Measurements from ENCODE around the gene LRP4. TPM values are rescaled to one million over a fixed set of nuclear protein-coding genes. Genes with fewer than 3 reads are reported as not detected.

The LRP4 gene
- total RNA-seq, 1 donor, result not detected

DNA sequence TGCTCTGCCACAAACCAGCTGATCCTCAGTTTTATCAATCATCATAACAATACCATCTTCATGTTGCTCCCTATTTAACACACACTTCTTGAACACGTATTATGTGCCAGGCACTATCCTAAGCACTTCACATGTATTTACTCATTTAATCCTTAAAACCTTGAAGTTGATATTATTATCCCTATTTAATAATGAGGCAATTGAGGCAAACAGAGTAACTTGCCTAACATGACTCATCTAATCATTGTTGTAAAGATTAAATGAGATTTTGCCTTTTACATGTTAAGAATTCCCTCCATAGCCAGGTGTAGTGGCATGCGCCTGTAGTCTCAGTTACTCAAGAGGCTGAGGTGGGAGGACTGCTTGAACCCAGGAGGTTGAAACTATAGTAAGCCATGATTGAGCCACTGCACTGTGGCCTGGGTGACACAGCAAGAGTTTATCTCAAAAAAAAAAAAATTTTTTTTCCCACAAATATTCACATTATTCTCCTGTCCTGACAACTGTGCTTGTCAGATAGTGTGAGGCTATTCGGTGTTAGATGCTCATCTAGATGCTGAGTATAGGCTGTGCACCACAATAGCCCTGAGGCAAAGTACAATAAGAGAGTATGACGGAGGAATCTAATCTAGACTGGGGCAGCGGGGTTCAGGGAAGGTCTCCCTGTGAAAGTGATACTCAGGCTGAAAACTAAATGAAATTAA lies 85.7 kb downstream of the LRP4 start:
- Histone ChIP-seq H3K27me3 (ENCODE audit: insufficient read depth, low read length) (no peaks in the 10 kb centered on the region), H3K4me3 (ENCODE audit: low read length) (no peak overlapping the region), H3K4me1 (ENCODE audit: insufficient read depth, low read length) (no peaks in the 10 kb centered on the region), H3K9me3 (ENCODE audit: low read depth, low read length) (no peaks in the 10 kb centered on the region)

DNA sequence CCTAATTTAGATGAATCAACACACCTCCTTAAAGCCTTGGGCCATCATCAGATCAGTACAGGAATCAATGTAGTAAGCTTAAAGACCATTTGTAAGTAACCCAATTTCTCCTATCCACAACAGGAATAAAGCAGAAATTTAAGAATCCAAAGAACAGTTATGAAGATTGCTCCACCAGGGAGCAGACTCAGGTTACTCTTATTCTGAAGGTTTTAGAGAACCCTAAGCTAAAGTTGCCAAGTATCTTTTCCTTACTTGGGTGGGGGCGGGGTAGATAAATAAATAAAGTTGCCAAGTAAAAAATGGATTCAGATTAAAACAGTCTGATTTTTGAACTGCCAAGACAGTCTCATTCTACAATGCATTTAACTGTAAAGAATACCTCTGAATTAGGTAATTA lies 90.4 kb downstream of the LRP4 start:
- H3K9me3 ChIP-seq (ENCODE audit: low read depth, low read length), result no peaks in the 10 kb centered on the region
- H3K4me1 ChIP-seq (ENCODE audit: insufficient read depth, low read length), result peaks cover 14% of the 10 kb centered on the region
- no peak overlapping the region for H3K4me3 ChIP-seq (ENCODE audit: low read length)
- H3K27me3 ChIP-seq (ENCODE audit: insufficient read depth, low read length), result no peaks in the 10 kb centered on the region

DNA sequence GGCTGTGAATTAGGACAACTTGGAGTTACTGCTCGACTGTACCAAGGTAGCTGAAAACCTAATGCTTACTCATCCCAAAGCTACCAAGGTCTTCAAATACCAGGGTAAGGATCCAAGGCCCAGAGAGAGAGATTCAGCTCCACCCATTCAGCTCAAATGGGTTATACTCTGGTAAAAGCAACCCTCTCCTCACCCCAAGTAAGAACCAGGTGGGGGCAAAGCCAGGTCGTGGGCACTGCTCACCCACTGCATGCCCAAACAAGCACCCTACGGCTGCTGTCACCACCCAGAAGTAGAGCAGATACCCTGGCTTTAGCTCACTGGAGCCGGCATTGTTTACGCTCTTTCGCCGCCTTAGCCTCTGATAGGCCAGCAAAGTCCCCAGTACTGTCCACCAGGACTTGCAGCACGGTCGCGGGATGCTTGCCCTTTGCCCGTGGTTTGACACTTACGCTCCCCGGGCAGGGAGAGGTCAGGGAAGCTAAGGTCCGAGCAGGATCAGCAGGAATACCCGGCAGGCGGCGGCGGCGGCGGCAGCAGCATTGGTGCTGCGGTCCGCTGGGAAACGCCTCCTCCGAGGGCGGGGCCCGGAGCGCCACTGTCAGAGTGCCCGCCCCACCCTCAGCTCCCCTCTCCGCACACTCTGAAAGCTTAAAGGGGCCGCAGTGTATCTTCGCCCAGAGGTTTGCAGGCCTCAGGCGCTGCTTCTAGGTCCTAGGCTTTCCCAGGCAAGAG lies 91.9 kb downstream of the LRP4 start:
- Histone ChIP-seq H3K27me3 (ENCODE audit: insufficient read depth, low read length) (no peaks in the 10 kb centered on the region), H3K4me3 (ENCODE audit: low read length) (peak overlapping the region; percentile 50), H3K9me3 (ENCODE audit: low read depth, low read length) (no peaks in the 10 kb centered on the region), H3K4me1 (ENCODE audit: insufficient read depth, low read length) (peaks cover 14% of the 10 kb centered on the region)

DNA sequence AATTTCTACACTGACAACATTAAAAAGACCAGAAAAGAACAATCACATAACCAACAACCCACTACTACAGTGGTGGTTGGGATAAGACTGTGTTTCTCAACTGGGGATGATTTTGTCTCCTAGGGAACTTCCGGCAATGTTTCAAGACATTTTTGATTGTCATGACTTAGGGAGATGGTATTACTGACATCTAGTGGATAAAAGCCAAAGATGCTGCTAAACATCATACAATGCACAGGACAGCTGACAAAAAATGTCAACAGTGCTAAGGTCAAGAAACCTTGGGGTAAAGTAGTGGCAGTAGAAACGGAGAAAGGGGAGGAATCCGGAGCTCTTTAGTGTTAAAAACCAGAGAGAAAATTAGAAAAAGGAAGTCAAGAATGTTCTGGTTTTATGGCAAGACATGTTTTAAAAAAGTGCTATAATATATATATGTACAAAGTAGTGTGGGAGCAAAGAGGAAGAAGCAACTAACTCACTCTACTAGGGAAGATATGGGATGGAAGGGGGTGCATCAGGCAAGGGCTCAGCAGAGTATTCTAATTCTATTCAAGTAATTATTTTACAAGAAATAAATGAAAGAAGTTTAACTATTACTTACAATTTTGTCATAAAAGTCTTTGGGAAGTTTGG lies 109.4 kb downstream of the LRP4 start:
- no peaks in the 10 kb centered on the region for H3K9me3 ChIP-seq (ENCODE audit: low read depth, low read length)
- H3K4me3 ChIP-seq (ENCODE audit: low read length), result no peak overlapping the region
- H3K27me3 ChIP-seq (ENCODE audit: insufficient read depth, low read length), result no peaks in the 10 kb centered on the region
- H3K4me1 ChIP-seq (ENCODE audit: insufficient read depth, low read length), result no peaks in the 10 kb centered on the region

Other genes starting within 250 kb of the LRP4 start
- gene ARHGAP1, start 217.9 kb downstream of the LRP4 start, total RNA-seq, result 22.0 TPM
- 12.1 TPM for gene ZNF408, start 217.5 kb downstream of the LRP4 start, total RNA-seq
- gene F2, start 199.3 kb downstream of the LRP4 start, total RNA-seq, result not detected
- gene CKAP5, start 72.3 kb downstream of the LRP4 start, total RNA-seq, result 17.9 TPM
- 5.8 TPM for gene CSTPP1, start 18.2 kb upstream of the LRP4 start, total RNA-seq